WTC11 (cell line): ENCODE results near the gene PTPRO. TPM values are rescaled to one million over a fixed set of nuclear protein-coding genes. Genes with fewer than 3 reads are reported as not detected.

Experiments used
- ATAC-seq: fragments of 200-7000 bp; cut with Tn5 transposase; 2 replicates; pipeline ENCODE4 v1.10.0; 2021; ENCODE audit warnings: mild to moderate bottlenecking, moderate library complexity
- CTCF ChIA-PET: fragments of 300-600 bp; sonication (Branson Sonifier 250); formaldehyde crosslinking; loops from one replicate; lab custom pipeline; 2021; ENCODE audit warnings: antibody characterized with exemption; lab: Charles Lee
- POLR2A ChIA-PET: fragments of 350-600 bp; sonication (Branson Sonifier 250); formaldehyde crosslinking; loops from one replicate; lab custom pipeline; 2021; ENCODE audit warnings: antibody characterized with exemption; lab: Charles Lee
- DNase-seq: peaks from one replicate; pipeline ENCODE4 v3.0.0; 2021; ENCODE audit warnings: low spot score
- H3K27ac Mint-ChIP-seq: 2 replicates; pipeline ENCODE4 v1.8.0; 2021; ENCODE audit warnings: mixed read lengths
- H3K27me3 Mint-ChIP-seq: 2 replicates; pipeline ENCODE4 v1.8.0; 2021; ENCODE audit warnings: low read depth, mild to moderate bottlenecking, moderate library complexity, mixed read lengths
- H3K36me3 Mint-ChIP-seq: 2 replicates; pipeline ENCODE4 v1.8.0; 2021; ENCODE audit warnings: mixed read lengths
- H3K4me1 Mint-ChIP-seq: 2 replicates; pipeline ENCODE4 v1.8.0; 2022; ENCODE audit warnings: mixed read lengths
- H3K4me3 Mint-ChIP-seq: 2 replicates; pipeline ENCODE4 v1.8.0; 2021; ENCODE audit warnings: mild to moderate bottlenecking, moderate library complexity, mixed read lengths
- H3K9me3 Mint-ChIP-seq: 2 replicates; pipeline ENCODE4 v1.8.0; 2021; ENCODE audit warnings: mixed read lengths
- ATF3 ChIP-seq: sonication (generic); formaldehyde crosslinking; conservative IDR thresholded peaks from 2 replicates; pipeline ENCODE4 v1.8.1; 2022; ENCODE audit warnings: mild to moderate bottlenecking, missing genetic modification reagents
- FOXK1 ChIP-seq: sonication (generic); formaldehyde crosslinking; IDR thresholded peaks from 2 replicates; pipeline ENCODE4 v1.8.0; 2022; ENCODE audit warnings: mild to moderate bottlenecking, moderate library complexity, missing genetic modification reagents
- GRHL2 ChIP-seq: fragments of 250-450 bp; sonication (Bioruptor Pico); IDR thresholded peaks from 2 replicates; pipeline ENCODE4 v1.8.0; 2022; ENCODE audit warnings: mild to moderate bottlenecking, moderate library complexity; ENCODE audit not compliant: insufficient replicate concordance, severe bottlenecking
- IRF1 ChIP-seq: sonication (generic); formaldehyde crosslinking; IDR thresholded peaks from 2 replicates; pipeline ENCODE4 v1.8.0; 2023; ENCODE audit warnings: missing genetic modification reagents
- MAX ChIP-seq: sonication (generic); formaldehyde crosslinking; IDR thresholded peaks from 2 replicates; pipeline ENCODE4 v1.8.0; 2022; ENCODE audit warnings: mild to moderate bottlenecking, missing genetic modification reagents
- NFE2L1 ChIP-seq: sonication (generic); formaldehyde crosslinking; IDR thresholded peaks from 2 replicates; pipeline ENCODE4 v1.8.1; 2023; ENCODE audit warnings: missing genetic modification reagents
- NR1H2 ChIP-seq: sonication (generic); formaldehyde crosslinking; IDR thresholded peaks from 2 replicates; pipeline ENCODE4 v1.9.0; 2021; ENCODE audit warnings: mild to moderate bottlenecking, moderate library complexity, missing genetic modification reagents
- NR3C1 ChIP-seq: sonication (generic); formaldehyde crosslinking; conservative IDR thresholded peaks from 2 replicates; pipeline ENCODE4 v1.8.1; 2023; ENCODE audit warnings: low read depth, mild to moderate bottlenecking, missing genetic modification reagents
- PRRX2 ChIP-seq: fragments of 250-450 bp; sonication (Bioruptor Pico); IDR thresholded peaks from 2 replicates; pipeline ENCODE4 v1.8.0; 2021; ENCODE audit warnings: mild to moderate bottlenecking
- RELA ChIP-seq: sonication (generic); formaldehyde crosslinking; IDR thresholded peaks from 2 replicates; pipeline ENCODE4 v1.8.1; 2022; ENCODE audit warnings: missing genetic modification reagents, mild to moderate bottlenecking, borderline replicate concordance
- SMAD3 ChIP-seq: sonication (generic); formaldehyde crosslinking; IDR thresholded peaks from 2 replicates; pipeline ENCODE4 v1.8.0; 2022; ENCODE audit warnings: missing genetic modification reagents, mild to moderate bottlenecking, borderline replicate concordance
- SMAD4 ChIP-seq: sonication (generic); formaldehyde crosslinking; IDR thresholded peaks from 2 replicates; pipeline ENCODE4 v1.8.0; 2022; ENCODE audit warnings: mild to moderate bottlenecking, missing genetic modification reagents
- TEAD4 ChIP-seq: sonication (generic); formaldehyde crosslinking; IDR thresholded peaks from 2 replicates; pipeline ENCODE4 v1.8.0; 2022; ENCODE audit warnings: mild to moderate bottlenecking, missing genetic modification reagents
- TP53 ChIP-seq: sonication (generic); formaldehyde crosslinking; IDR thresholded peaks from 2 replicates; pipeline ENCODE4 v1.8.1; 2023; ENCODE audit warnings: mild to moderate bottlenecking, missing genetic modification reagents
- ZNF121 ChIP-seq: sonication (generic); formaldehyde crosslinking; IDR thresholded peaks from 2 replicates; pipeline ENCODE4 v1.8.0; 2023; ENCODE audit warnings: missing genetic modification reagents
- ZNF138 ChIP-seq: sonication (generic); formaldehyde crosslinking; conservative IDR thresholded peaks from 2 replicates; pipeline ENCODE4 v1.8.1; 2022; ENCODE audit warnings: mild to moderate bottlenecking, moderate library complexity, missing genetic modification reagents
- ZNF532 ChIP-seq: fragments of 250-450 bp; sonication (Bioruptor Pico); IDR thresholded peaks from 2 replicates; pipeline ENCODE4 v1.9.0; 2021; ENCODE audit warnings: mild to moderate bottlenecking, borderline replicate concordance
- ZNF671 ChIP-seq: fragments of 250-450 bp; sonication (Bioruptor Pico); IDR thresholded peaks from 2 replicates; pipeline ENCODE4 v1.8.0; 2021; ENCODE audit warnings: mild to moderate bottlenecking
- total RNA-seq: library from RNA; stranded (reverse); gene quantifications from 3 replicates; pipeline ENCODE4 v1.2.3, GENCODE V29; 2021

The PTPRO gene
- total RNA-seq, 1 experiment from 2014 or later: 1.1 TPM

GRCh38 chr12:15443611-15444010 is 121.3 kb downstream of the PTPRO start:
- H3K4me1 Mint-ChIP-seq: no peaks in the 10 kb centered on the region
- ChIA-PET POLR2A (no interaction called here), CTCF (no interaction called here)
- H3K27ac Mint-ChIP-seq: no peak overlapping the region
- H3K9me3 Mint-ChIP-seq: peaks cover 15% of the 10 kb centered on the region
- ATAC-seq (no peak), DNase-seq (no peak)
- no peaks in the 10 kb centered on the region for H3K36me3 Mint-ChIP-seq
- no peaks in the 10 kb centered on the region for H3K27me3 Mint-ChIP-seq
- no peak overlapping the region for H3K4me3 Mint-ChIP-seq
- TF ChIP-seq FOXK1 (CRISPR knock-in tag): no peak
- no peak for TF ChIP-seq RELA (CRISPR knock-in tag)
- no peak for TF ChIP-seq TEAD4 (CRISPR knock-in tag)
- TF ChIP-seq PRRX2 (CRISPR knock-in tag): no peak
- no peak for TF ChIP-seq ZNF121 (CRISPR knock-in tag)
- TF ChIP-seq NR3C1 (CRISPR knock-in tag): no peak
- no peak for TF ChIP-seq ZNF138 (CRISPR knock-in tag)
- TF ChIP-seq ZNF671: no peak

GRCh38 chr12:15444523-15444922 is 122.2 kb downstream of the PTPRO start:
- ATAC-seq (no peak), DNase-seq (no peak)
- no peaks in the 10 kb centered on the region for H3K4me1 Mint-ChIP-seq
- no peak overlapping the region for H3K4me3 Mint-ChIP-seq
- TF ChIP-seq SMAD4 (CRISPR knock-in tag): no peak
- TF ChIP-seq TEAD4 (CRISPR knock-in tag): no peak
- TF ChIP-seq ATF3: no peak
- no peak for TF ChIP-seq NR1H2 (CRISPR knock-in tag)
- TF ChIP-seq SMAD3: no peak
- TF ChIP-seq NR3C1 (CRISPR knock-in tag): no peak
- no peak for TF ChIP-seq IRF1 (CRISPR knock-in tag)
- TF ChIP-seq MAX: no peak
- TF ChIP-seq NFE2L1 (CRISPR knock-in tag): no peak
- no peak for TF ChIP-seq TP53 (CRISPR knock-in tag)
- peaks cover 8% of the 10 kb centered on the region; the same call in 1 of the 2 replicates for H3K9me3 Mint-ChIP-seq
- ChIA-PET POLR2A (no interaction called here), CTCF (no interaction called here)
- H3K27me3 Mint-ChIP-seq: no peaks in the 10 kb centered on the region
- no peaks in the 10 kb centered on the region for H3K36me3 Mint-ChIP-seq
- H3K27ac Mint-ChIP-seq: no peak overlapping the region

GRCh38 chr12:15446807-15447206 is 124.5 kb downstream of the PTPRO start:
- ChIA-PET CTCF (interaction anchor here (0.6 kb wide), 1 partner anchor 456 kb away, joined by 4 read pairs; no protein-coding TSS in a partner anchor), POLR2A (no interaction called here)
- TF ChIP-seq GRHL2: no peak
- TF ChIP-seq FOXK1 (CRISPR knock-in tag): no peak
- TF ChIP-seq ZNF532 (CRISPR knock-in tag): no peak
- no peak for TF ChIP-seq ZNF121 (CRISPR knock-in tag)
- H3K27me3 Mint-ChIP-seq: no peaks in the 10 kb centered on the region
- DNase-seq: no peak
- no peaks in the 10 kb centered on the region for H3K4me1 Mint-ChIP-seq
- H3K4me3 Mint-ChIP-seq: no peak overlapping the region
- H3K9me3 Mint-ChIP-seq: peaks cover 7% of the 10 kb centered on the region
- H3K27ac Mint-ChIP-seq: no peak overlapping the region
- ATAC-seq: no peak
- H3K36me3 Mint-ChIP-seq: no peaks in the 10 kb centered on the region
